ENCODE data around the gene NCS1.
"Not testable (repeated sequence)": the region's sequence is repeated elsewhere in the genome, so short reads cannot be mapped to it uniquely, and the experiment has no call there.

The NCS1 gene

DNA sequence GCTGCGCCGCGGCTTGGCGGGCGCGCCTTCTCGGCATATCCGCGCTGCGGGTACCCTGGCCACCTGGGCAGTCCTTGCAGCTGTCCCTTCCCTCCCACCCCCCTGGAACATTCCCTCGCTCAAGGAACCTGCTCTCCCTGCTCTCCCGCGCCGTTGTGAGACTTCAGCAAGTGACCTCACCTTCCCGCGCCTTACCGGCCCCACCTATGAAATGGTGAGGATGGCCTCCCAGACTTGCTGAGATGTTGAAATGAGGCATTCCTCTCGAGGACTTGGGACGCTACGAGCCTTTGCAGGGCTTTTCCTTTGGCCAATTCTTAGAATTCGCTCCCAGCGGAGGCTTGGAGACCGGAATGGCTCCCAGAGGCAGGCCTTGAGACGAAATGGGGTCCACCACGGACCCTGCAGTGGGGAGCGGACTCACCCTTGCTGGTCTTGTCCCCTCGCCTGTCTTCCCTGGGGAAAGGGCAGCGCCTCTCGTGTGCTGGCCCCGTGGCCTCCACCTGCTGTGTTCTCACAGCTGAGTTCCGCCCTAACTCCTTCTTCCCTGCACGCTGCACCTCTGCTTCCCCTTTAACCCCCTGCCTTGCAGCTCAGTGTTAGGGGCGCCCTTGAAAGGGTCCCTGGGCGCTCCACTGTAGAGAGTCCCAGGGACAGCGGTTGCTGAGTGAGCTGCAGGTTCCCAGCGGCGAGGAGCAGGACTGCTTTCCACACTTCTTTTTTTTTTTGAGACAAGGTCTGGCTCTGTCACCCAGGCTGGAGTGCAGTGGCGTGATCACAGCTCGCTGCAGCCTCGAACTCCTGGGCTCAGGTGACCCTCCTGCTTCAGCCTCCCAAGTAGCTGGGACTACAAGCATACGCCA is 94.3 kb downstream of the NCS1 start:
- DNase-seq, result no peak

DNA sequence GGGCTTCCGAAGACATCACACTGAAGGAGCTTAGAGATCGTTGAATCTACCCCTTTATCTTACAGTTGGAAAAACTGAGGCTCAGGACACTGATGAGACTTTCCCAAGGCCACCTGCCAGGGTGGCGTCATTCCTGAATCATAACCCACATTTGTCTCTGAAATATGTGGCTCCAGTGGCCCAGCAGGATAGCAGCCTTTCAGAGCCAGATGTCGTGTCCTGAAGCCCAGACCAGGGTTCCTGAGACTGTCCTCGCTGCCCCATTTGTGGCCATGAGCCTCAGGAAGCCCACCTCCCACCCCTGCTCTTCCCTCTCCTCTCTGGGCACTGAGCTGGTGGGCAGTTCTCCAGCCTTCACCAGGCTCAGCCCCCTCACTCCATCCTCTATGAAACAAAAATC is 95.7 kb downstream of the NCS1 start:
- no peak for DNase-seq

DNA sequence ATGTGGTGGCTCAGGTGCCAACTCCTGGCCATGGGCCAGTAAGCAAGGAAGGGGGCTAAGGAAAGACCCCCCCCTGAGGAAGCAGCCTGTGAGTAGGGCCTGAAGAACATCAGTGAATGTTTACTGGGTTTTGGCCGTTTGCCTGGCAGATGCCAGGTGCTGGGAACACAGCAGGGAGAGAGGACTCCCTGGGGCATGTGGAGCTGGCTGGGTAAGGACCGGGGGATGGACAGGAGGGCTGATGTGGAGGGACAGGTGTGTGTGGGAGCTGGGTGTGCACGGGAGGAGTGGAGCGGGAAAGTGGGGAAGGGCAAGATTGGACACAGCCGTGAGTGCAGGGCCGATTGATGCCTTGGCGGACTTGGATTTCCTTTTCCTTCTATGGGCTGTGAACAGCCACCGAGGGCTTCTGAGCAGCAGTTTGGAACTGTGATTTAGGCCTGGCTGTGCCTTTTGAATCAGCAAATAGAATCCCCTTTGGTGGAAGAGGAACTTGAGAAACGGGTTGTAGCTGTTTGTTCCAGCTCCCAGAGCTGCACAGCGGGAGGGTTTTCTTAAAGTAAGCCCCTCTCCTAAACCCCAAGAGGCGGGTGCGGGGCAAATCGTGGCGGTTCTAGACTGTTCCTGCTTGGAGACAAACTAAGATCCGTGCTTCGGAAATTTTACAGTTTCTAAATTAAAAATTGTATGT is 96.5 kb downstream of the NCS1 start:
- DNase-seq, result no peak

DNA sequence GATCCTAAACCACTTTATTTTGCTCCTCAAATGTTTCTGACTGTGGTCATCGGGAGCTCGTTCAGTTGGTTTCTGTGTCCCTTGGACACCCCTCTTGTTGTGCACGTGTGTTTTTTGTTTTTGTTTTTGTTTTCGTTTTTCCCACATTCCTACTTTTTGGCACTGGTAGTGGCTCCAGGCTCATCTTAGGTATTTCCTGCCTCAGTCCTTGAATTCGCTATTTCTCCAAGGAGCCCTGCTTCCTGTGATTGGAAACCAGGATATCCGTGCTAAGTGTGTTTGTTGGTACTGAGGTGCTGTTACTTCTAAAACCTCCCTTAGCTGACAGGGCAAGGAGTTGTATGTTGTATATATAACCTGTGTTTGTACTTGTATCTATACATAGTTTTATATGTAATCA is 99.3 kb downstream of the NCS1 start:
- no peak for DNase-seq

DNA sequence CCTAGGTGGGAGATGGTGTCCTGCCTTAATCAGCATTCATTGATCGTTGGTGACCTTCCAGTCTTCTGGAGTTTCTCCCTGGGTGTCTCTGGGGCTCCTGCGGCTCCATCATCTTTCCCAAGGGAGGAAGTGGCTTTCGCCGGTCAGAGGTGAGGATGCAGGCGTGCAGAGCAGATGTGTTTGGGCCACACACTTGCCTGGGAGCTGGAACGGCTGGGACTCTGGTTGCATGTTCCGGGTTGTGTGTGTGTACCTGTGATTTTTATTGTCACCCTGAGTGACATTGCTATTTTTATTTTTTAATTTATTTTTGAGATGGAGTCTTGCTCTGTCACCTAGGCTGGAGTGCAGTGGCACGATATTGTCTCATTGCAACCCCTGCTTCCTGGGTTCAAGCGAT is 103.0 kb downstream of the NCS1 start:
- no peak for DNase-seq

DNA sequence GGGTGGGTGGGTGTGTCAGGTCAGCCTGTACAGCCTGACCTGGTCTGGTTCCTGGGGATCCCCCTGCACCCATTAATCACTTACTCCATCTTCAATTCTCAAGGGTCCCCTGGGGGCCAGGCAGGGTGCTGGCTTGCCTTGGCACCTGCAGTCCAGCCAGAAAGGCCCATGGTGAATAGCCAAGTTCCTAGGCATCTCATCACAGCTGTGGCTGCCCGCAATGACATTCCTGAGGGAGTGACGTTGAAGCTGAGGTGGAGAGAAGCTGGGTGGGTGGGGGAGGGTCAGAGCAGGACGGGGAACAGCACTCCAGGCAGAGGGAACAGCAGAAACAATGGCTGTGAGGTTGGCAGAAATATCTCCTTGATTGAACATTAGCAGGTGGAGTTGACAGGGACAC is 103.9 kb downstream of the NCS1 start:
- DNase-seq, result no peak

DNA sequence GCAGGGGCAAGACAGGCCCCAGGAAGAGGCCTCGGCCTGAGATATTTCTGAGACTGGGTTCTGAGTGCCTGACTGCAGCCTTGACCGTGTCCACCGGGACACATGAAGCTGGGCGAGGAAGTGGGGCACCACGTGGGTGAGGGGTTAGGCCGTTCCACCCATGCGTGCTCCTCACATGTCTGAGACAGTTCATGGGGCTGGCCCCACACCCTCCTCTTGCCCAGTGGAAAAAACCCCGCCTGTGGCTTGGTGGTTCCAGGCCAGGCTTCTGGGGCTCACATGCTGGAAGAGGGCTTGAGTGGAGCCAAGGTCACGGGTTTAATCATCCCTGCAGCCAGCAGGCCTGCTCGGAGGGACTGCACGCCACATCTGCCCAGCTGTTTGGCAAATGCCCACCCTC is 104.8 kb downstream of the NCS1 start:
- no peak for DNase-seq

DNA sequence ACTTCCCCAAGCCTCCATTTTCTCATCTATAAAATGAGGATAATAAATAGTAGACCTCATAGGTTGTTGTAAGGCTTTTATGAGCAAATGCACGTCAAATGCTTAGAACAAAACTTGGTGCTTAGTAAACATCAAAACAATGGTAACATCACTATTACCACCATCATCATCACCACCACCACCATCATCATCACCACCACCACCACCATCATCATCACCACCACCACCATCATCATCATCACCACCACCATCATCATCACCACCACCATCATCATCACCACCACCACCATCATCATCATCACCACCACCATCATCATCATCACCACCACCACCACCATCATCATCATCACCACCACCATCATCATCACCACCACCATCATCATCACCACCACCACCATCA is 105.3 kb downstream of the NCS1 start:
- DNase-seq, result not testable (repeated sequence)

DNA sequence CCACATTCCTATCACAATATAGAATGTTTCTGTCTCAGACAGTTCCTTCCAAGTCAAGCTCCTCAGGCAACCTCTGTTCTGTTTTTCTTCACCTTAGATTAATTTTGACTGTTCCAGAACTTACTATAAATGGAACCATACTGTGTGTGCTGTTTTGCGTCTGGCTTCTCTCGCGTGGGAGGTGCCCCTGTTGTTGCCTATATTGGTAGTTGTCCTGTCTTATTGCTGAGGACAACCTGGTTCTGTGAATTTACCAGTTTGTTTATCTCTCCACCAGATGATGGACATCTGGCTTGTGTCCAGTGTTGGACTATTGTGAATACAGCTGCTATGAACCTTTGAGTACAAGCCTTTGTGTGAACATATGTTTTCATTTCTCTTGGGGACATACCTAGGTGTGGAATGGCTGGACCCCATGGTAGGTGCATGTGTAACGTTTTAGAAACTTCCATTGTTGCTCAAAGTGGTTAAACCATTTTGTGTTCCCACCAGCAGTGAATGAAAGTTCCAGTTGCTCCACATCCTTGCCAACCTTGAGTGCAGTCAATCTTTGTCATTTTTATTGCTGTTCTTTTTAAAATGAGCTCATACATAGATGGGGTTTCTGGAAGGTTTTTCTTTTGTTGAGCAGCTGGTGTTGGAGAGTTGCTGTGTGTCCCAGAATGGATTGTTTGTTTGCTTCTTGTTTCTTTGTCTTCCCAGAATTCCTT is 111.5 kb downstream of the NCS1 start:
- DNase-seq, result no peak

DNA sequence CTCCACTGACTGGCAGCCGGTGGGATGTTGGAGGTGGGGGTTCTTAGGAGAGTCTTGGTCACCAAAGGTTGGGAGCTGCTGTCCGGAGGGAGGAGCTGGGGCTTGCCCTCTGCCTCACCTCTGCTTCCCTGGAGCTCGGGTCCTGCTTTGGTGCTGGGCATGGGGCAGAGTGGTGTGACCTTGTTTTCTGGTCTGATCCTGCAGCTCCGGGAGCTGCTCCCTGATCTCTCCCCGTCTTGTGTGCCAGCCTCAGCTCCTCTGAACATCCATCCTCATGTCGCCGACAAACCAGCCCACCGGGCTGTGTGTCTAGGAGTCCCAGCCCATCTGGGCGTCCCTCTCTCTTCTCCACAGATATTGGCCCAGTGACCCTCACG is 112.0 kb downstream of the NCS1 start:
- DNase-seq, result no peak

DNA sequence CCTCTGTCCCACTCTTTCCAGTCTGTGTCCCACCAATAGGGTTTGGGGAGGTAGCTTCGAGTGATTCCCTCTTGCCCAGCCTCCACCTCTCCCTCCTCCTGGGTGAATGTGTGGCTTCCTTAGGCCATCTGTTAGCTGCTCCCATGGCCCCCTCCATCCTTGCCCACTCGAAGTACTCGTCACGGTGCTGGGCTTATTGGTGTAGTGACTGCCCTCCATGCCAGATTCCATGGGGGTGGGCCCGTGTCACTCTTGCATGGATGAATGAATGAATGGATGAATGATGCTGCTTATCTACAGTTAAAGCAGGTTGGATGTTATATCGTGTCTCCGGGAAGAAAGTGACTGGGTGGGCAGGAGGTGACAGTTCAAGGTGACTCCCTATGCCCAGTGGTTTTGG is 112.5 kb downstream of the NCS1 start:
- no peak for DNase-seq

DNA sequence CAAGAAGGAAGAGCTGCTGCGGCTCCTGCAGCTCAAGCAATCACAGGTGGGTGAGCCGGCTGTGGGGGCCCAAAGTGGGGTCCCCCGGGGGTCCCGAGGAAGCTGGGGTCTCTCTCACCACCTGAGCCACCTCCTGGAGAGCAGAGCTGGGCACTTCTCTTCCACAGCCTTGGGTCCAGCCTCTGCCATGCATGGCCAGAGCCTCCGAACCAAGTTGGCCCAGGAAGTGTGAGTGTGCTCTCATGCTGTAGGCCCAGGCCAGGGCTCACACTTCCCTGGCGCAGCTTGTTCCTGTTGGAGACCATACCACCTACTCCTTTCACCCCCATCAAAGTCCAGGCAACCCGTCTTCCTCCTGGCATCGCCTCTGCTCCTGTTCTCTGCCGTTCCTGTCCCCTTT is 113.1 kb downstream of the NCS1 start:
- no peak for DNase-seq

DNA sequence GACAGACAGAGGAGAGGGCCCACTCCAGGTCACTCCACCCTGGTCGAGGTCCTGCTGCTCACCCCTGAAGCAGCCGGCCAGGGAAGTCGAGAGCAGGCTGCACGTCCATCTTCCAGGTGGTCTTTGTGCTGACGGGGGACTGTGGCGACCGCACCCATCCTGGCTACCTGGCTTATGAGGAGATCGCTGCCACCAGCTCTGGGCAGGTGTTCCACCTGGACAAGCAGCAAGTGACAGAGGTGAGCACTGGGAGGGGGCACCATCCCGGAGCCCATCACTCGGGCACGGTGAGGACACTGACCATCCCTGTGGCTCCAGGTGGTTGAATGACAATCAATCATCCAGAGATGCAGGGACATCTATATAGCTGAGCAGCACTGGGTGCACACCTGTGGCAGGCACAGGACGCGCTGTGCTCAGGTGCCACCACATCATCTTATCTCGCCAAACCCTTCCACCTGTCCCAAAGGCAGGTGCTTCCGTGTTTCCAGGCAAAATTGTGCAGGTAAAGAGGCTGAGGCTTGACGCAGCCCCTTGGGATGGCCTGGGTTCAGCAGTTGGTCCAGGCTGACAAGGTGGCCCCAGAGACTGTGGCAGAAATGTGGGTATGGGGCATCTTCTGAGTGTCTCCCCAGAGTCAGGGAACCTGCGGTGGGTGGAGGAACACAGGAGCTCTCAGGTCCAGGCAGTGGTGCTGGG is 114.0 kb downstream of the NCS1 start:
- no peak for DNase-seq
